GM19467 (cell line): ENCODE results near the gene TMEM97.
"Not testable (repeated sequence)": the region's sequence is repeated elsewhere in the genome, so short reads cannot be mapped to it uniquely, and the experiment has no call there.

ENCODE experiments used
- ATAC-seq: cut with Tn5 transposase; IDR thresholded peaks from one replicate; pipeline ENCODE4 v1.9.1; 2021; ENCODE audit warnings: mild to moderate bottlenecking, moderate library complexity; ENCODE audit not compliant: unreplicated experiment

The TMEM97 gene

DNA sequence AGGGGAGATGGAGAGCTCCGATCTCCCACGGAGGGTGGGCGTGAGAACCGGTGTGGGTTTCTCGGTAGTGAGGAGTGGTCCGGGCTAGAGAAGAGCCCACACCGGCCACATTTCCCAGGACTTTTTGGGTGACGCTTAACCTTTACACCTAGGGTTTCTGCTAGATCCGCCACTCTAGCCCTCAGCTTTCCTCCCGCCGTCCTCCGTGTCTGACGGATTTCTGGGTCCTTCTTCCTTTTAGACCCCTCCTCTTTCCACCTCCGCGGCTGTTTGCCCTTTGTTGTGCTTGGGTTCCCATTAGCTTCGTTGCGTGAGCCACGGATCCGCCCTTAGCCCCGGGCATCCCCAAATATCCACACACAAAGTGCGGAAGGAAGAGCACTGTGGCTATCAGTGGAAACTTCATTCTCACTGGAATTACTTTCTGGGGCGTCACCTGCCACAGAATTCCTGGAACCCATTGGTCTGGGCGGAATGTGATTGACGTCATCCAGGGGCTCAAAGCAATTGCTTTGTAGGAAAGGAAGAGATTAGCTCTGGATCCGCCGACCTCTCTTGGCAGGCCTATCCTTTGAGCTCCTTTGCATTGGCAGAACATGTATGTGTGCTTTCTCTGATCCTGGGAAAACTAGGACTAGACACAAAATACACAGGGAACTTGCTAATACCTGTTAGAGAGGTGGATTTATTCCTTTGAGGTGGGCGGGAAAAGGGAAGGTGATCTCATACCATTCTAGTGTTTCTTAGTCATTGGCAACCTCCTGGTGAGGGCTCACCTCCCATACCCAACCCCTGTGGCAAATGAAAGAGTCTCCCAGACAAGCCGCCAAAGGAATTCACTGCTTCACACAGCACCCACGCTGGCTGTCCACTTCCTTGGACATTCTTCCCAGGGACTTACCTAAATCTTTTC lies 17.2 kb downstream of the TMEM97 start:
- no peak for ATAC-seq

DNA sequence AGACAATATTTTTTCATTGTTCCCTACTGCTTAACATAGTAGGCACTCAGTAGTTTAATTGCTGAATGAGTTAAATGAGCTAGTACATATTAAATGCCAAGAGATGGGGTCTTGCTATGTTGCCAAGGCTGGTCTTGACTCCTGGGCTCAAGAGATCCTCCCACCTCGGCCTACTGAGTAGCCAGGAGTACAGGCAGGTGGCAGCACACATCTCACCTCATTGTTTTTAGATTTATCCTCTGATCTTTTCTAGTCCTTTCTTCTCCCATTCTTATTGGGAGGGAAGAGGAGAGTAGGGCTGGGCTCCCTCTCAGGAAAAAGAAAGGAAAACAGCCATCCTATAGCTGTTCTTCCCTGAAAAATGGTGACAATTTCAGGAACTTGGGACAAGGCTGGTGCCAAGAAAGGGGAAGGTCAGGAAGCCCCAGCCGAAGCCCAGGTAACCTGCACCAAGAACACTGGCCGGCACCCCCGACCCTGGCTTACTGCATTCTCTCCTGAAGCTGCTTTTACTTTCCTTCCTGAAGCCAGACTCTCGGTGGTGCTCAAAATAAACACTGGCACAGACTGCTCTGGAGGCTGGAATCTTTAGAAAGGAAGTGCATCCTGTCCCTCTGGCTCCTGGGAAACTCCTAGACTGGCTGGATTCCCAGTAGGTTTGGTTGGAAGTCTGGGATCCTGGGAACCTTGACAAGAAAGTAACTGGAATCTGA lies 19.2 kb downstream of the TMEM97 start:
- ATAC-seq = no peak

DNA sequence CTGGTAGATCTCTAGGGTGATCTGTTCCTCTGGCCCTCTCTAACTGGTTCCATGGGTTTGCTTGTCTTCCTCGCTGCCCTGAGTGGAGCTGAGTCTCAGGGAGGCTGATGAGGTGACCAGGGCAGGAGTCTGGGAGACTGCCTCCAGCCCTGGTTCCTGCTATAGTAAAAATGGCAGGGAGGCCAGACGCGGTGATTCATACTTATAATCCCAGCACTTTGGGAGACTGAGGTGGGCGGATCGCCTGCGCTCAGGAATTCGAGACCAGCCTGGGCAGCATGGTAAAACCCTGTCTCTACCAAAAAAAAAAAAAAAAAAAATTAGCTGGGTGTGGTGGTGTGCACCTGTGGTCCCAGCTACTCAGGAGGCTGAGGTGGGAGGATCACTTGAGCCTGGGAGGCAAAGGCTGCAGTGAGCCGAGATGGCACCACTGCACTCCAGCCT lies 19.8 kb downstream of the TMEM97 start:
- not testable (repeated sequence) for ATAC-seq

DNA sequence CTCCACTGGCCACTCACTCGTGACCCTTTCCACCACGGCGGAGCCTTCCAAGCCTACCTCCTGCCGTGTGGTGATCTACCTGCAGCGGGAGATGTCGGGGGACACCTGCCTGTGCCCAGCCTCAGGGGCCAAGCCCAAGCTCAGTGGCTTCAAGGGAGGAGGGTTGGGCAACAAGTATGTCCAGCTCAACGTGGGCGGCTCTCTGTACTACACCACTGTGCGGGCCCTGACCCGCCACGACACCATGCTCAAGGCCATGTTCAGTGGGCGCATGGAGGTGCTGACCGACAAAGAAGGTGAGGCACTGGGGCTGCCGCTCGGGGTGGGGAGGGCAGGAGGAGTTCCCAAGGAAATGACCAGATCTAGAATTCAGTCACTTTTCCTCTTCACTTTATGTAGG lies 20.4 kb downstream of the TMEM97 start:
- ATAC-seq = no peak

DNA sequence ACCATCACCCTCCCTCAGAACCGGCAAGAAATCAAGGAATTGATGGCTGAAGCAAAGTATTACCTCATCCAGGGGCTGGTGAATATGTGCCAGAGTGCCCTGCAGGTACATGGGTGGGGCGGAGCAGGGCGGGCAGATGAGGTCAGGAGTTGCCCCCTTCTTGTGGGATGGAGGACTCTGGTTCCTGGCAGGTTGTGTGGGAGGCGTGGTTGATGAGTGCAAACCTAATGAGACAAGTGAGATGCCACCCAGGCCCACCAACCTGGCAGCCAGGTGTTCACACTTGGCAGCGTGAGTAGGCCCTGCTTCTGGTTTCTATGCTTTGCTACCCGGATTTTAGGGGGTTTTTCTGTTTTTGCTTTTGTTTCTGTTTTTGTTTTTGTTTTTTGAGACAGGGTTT lies 21.4 kb downstream of the TMEM97 start:
- no peak for ATAC-seq

DNA sequence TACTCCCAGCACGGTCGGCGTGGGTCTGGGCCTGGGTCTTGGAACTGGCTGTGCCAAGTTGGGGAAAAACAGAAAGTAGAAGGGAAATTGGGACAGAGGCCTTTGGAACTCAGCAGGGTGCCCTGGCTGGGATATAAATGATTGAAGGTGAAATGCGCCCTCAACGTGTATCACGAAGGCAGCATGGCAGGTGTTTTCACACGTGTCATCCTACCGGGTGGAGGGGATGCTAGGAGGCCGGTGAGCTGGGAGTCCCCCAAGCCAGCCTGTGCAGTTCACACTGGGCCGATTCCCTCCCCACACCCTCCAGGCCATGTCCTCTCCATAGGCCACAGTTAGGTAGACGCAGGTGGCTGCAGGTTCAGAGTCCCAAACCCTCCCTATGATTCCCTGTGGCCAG lies 22.5 kb downstream of the TMEM97 start:
- ATAC-seq = no peak

DNA sequence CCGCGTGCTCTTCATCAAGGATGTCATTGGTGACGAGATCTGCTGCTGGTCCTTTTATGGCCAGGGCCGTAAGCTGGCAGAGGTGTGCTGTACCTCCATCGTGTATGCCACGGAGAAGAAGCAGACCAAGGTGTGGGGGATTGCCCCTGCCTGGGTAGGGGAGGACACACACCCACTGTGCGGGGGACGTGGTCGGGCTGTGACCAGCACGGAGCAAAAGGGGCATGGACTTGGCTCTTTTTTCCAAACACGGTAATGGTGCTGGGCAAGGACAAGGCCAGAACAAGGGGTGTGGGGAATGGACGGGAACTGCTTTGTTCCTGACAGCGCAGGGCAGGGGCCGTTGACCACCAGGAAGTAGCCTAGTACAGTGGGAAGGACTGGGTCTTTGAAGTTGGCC lies 23.3 kb downstream of the TMEM97 start:
- ATAC-seq = no peak

DNA sequence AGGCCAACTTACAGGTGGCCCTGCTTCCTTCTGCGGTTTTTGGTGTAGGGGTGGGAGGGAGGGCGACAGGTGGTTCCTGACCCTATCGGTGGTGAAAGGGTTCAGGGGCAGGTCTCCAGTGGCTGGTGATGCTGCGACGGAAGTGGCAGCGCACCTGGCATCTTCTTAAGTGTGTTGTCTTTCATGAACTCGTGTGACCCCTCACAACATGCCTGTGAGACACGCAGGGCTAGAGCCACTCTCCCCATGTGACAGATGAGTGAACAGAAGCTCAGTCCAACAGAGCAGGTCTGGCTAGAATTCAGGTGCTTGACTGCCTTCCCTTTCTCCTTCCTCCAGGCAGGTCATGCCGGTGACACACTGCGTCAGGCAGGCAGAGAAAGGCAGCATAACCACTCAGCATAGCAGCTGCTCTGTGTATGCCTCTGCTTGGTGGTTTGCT lies 24.5 kb downstream of the TMEM97 start:
- ATAC-seq = no peak

DNA sequence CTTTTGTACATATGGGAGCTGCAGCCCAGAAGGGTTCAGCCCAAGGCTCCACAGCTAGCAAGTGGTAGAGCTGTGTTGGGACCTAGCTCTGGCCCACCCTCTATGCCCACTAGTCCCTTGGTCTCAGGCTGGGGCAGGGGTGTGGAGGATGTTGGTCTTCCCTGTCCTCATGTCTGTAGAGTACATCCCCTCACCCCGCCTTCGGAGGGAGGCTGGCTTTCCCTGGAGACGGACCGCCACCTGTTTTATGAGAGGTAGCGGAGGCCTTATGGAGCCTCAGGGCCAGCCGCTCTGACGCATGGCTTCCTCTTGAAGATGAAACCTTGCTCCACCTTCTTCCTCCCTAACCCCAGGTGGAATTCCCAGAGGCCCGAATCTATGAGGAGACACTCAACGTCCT lies 25.0 kb downstream of the TMEM97 start:
- no peak for ATAC-seq

DNA sequence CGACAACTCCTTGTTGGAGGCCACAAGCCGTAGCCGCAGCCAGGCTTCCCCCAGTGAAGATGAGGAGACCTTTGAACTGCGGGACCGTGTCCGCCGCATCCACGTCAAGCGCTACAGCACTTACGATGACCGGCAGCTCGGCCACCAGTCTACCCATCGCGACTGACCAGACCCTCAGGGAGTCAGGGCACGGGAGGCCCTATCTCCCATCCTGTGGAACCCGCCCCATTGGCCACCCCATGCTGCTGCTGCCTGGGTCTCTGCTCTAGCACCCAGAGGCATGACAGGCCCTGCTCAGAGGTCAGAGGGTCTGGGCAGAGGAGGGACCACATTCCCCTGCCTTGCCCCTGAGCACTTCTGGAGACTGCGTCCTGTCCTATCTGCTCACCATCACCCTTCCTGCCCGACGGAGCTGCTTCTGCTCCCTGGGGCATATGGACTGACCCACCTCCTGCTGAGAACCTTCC lies 25.5 kb downstream of the TMEM97 start:
- ATAC-seq = no peak

DNA sequence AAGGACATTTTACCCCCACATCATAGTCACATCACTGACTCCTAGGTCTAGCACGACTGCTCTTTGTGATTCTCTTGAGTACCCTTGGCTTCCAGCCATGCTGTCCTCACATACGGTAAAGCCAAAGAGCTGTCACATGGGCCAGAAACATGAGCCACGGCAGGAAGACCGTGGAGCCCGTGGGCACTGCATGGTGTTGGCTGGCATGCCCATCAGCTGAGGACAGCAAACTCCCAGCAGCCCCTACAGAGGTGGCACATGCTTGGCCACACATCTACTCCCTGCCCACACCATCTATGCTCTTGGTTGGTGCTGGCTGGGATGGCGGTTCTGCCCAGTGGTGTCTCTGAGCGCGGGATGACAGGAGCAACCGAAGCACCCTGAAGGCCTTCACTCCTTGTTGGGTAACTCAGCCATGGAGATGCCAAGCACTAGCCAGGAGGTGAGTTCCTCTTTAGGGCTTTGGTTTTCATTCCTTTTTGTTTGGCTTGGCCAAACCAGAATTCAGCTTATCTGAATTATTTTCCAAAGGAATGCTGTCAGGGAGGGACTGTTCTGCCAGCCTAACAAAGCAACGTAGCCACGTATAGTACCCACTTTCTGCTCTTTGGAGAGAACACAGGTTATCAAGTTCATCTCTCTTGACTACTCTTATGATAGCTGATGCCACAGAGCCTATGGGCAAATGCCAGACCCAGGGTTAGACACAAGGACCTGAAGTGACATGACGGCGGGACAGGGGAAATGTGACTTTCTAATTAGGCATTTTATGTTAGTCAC lies 26.6 kb downstream of the TMEM97 start:
- no peak for ATAC-seq

DNA sequence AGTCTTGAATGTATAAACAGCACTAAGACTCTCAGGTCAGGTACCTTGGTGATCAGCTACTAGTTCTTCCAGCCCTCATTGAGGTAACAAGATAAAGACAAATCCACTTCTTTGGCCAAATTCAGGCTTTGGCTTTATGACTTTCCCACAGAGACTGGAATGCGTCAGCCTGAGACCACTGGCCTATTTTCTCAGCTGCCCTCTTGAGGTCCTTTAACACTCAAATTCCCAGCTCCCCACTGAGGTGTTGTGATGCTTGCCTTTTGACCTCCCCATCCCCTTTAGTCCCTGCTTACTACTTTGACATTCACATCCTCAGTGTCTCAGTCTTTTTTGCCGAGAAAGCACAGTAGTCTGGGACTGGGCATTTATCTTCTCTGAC lies 27.2 kb downstream of the TMEM97 start:
- no peak for ATAC-seq

DNA sequence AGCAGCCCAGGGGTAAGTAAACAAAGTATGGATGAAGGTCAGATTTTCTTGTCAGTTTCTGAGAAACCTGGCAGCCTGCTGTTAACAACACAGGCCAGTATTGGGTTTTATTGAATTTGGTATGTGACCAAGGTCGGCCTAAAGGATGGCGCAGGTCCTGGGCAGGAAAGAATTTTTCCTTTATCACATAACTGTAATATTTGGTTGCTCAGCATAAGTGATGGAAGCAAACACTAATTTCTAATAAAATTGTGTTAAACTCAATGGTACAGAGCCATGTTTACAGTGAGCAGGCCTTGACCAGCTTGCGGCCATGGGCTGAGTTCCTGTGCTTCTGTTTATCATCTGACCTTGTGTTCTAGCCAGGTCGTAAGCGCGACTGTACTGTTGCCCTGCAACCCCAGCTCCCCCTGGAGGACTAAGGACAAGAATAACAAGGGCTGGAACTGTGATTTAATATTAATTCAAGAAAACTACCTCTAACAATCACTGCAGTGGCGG lies 27.8 kb downstream of the TMEM97 start:
- ATAC-seq = no peak

DNA sequence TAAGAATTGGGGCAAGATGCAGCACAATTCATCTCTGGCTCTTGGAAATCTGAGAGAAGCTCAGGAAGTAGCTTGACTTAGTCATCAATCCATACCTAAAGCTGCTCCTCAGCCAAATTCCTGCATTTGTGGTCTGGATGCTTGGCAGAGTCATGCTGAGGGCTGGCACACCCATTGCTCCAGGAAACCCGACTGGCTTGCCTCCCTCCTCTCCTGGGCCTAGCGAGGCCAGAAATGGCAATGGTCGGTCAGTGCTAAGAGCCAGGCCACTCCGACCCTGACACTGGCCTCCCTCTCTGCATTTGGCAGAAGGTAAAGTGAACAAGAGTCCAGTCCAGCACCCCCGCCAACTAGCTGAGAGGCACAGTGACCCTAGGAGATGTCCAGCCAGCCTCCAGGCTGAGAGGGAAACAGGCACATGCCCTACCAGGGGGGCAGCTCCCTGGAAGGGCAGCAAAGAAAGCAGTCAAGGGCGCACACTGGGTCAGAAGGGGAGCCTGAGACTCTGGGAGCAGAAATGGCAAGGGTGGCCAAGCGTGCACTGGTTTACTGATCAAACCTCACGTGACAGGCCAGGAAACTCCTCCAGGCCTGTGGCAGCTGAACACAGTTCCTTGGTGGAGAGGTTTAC lies 28.4 kb downstream of the TMEM97 start:
- no peak for ATAC-seq

DNA sequence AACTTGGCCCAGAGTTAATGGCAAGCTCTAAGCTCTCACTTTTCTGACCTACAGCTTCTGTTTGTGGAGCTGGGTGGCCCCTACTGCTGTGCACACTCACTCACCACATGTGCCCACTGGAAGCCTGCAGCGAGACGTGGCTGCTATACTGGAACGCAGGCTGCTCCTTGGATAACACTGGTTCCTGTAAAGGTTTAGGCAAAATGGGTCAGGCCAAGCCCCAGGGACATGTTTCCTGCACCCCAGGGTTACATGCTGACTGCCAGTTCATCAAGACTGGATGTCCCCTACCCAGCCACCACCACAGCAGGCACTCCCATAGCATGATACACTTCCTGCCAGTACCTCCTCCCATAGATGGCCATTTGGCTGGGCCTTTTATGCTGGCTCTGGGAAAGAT lies 30.0 kb downstream of the TMEM97 start:
- ATAC-seq = no peak

DNA sequence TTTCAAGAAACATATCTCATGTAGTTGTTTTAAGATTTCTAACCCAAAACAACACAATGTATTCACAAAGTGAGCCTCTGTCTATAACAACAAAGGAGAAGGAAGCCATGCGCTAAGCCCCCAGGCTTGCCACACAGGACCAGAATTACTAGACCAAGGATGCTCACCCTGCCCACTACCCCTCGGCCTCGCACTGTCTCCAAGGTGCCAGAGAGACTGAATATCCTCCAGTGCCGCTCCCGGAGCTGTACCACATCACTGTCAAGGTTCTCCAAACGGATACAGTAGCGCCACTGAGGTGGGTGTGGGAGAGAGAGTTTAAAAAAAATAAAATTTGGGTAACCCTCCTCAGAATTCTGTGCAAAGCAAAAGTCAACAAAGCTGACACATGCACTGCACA lies 31.3 kb downstream of the TMEM97 start:
- no peak for ATAC-seq

DNA sequence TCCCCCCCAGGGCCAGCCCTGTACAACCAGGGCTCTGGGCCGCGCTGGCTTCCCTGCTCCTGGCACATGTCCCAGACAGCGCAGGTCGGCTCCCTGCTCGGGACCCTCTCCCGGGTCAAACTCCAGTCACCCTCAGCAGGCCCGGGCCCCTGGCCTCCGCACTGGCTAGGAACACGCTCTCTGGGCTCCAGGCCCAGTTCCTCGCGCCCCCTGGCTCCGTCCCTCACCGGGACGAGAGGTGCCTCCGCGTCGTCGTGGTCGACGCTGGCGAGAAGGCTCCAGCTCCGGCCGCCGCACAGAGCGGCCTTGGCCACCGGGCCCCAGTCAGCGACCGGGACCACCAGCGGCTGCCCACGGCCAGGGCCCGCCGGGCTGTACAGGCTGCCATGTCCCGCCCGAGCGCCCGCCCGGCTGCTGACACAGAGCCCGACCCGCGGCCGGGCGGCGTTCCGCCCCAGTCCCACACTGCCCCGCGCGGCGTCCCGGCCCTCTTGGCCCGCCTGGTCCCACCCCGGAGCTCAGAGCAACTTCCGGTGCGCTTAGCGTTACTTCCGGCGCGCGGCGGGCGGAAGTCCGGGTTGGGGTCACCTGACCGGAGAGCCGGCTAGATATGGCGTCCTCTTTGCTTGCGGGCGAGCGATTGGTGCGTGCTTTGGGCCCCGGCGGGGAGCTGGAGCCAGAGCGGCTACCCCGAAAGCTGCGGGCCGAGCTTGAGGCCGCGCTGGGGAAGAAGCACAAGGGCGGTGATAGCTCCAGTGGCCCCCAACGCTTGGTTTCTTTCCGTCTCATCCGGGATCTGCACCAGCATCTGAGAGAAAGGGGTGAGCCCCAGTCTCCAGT lies 38.3 kb downstream of the TMEM97 start, which contains the start of gene POLDIP2:
Gene POLDIP2 (minus strand): TSS at position 467 of the 840 bp plus-strand sequence. CDS start 79 bp downstream, at position 388.
- peak; percentile 96 for ATAC-seq

DNA sequence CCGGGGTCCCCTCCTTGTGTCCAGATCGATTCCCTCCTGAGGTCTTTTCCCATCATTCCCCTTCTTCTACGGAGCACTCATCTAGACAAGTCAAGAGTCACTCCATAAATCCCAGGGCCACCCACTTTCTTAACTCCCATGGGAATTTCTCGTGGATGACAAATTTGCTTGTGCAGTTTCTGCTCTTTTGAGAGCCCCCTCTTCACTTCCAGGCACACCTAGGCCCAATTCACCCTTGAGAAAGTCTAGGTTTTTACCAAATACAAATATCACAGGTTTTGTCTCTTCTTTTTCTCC lies 38.8 kb downstream of the TMEM97 start:
- no peak for ATAC-seq

DNA sequence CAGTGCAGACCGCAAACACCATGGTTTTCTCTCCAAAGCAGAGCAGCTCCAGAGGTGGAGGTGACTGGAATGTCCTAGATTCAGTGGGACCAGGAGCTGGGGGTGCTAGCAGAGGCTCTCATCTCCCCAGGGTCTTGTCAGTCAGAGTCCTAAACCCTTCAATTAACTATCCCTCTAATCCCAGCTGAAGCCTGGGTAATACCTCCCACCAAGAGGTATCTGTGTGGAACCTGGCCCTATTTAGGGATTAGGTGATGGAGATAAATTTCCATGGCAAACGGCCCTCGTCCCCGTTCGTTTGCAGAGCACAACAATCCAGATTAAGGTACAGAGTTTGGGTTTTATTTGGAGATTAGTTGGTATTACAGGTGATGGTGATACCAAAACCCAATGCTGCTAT lies 44.2 kb downstream of the TMEM97 start:
- ATAC-seq = no peak
